GM13977 (cell line): ENCODE measurements around the gene POLR3F.

ENCODE experiments used
- DNase-seq: peaks from one replicate; pipeline ENCODE4 v3.0.0; 2012; ENCODE audit warnings: low spot score
- in situ Hi-C: fragments of 300-500 bp; cut with MboI; formaldehyde crosslinking; loops from one replicate; pipeline ENCODE4 v1.12.0; 2022; ENCODE audit warnings: low sequenced_read_pairs, low pct_unique_long_range_greater_than_20kb, mixed read lengths, inconsistent platforms; ENCODE audit not compliant: unreplicated experiment
- TF ChIP-seq, protein P1 (sequence below): IDR thresholded peaks from 2 replicates; pipeline ENCODE4 v1.5.1; 2012; ENCODE audit warnings: mild to moderate bottlenecking, control low read depth; ENCODE audit not compliant: insufficient read depth; ENCODE audit errors: extremely low read depth, missing control alignments

The POLR3F gene, protein sequence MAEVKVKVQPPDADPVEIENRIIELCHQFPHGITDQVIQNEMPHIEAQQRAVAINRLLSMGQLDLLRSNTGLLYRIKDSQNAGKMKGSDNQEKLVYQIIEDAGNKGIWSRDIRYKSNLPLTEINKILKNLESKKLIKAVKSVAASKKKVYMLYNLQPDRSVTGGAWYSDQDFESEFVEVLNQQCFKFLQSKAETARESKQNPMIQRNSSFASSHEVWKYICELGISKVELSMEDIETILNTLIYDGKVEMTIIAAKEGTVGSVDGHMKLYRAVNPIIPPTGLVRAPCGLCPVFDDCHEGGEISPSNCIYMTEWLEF

DNA sequence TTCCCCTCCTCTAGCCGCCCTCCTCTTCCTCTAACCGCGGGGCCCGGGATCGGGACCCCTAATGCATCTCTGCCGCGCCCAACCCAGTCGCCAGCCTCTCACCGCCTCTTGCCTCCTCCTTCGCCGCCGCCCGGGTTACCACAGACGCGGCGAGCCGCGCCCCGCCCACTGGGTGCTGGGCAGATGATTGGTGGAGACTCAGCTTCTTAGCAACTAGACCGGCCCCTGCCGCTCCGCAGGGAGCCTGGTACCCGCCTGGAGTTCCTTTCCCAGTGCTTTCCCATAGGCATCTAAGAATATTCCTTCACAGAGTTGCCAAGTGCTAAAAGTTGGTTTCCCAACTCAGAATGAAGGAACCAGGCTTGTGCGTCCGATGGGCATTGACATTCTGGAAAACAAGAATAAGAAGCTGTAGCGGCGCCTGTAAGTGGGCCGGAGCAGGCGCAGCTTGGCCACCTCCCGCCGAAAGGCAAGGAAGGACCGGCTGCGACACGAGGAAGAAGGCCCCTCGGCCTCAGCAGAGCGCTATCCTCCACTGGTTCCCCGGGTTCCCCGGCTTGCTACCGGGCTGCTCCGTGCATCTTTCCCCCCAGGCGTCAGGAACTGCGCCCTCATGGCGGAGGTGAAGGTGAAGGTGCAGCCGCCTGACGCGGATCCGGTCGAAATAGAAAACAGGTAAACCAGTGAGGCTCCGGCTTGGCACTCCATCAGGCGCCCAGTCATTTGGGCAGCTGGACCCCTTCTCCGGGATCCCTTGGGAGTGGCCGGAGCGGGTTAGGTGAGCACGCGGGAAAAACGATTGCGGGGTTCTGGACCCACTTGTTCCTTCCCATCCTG is at the start of gene POLR3F, which contains the start of gene DZANK1:
Gene POLR3F, plus strand, starts transcription at position 497 of the 837 bp plus-strand sequence. Its CDS starts 117 bp downstream, at position 614.
Gene DZANK1, minus strand, starts transcription at position 137 of the 837 bp plus-strand sequence. CDS start 1,672 bp downstream, outside the sequence.
- TF ChIP-seq, protein P1, sequence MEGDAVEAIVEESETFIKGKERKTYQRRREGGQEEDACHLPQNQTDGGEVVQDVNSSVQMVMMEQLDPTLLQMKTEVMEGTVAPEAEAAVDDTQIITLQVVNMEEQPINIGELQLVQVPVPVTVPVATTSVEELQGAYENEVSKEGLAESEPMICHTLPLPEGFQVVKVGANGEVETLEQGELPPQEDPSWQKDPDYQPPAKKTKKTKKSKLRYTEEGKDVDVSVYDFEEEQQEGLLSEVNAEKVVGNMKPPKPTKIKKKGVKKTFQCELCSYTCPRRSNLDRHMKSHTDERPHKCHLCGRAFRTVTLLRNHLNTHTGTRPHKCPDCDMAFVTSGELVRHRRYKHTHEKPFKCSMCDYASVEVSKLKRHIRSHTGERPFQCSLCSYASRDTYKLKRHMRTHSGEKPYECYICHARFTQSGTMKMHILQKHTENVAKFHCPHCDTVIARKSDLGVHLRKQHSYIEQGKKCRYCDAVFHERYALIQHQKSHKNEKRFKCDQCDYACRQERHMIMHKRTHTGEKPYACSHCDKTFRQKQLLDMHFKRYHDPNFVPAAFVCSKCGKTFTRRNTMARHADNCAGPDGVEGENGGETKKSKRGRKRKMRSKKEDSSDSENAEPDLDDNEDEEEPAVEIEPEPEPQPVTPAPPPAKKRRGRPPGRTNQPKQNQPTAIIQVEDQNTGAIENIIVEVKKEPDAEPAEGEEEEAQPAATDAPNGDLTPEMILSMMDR: no peak
- peak; percentile 94 for DNase-seq
- in situ Hi-C loops: no loop called here

DNA sequence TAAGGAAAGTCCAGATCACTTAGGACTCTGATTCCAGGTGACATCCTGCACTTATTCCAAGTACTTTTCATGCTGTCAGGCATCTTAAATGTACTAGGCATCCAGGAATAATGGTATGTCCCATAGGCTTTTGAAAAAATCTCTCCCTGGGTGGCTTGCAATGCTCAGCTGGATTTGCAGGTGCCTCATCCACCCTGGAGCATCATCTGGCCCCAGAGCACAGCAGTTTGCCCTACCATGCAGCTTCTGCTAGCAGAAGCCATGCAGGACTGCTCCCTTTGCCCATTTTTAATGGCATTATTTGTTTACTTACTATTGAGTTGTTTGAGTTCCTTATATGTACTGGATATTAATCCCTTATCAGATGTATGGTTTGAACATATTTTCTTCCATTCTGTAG is 45.6 kb upstream of the POLR3F start:
- TF ChIP-seq, protein P1: no peak
- DNase-seq: no peak
- in situ Hi-C loops: loop anchor here (25.0 kb wide), 1 partner anchor 791 kb away; the partner anchor contains the start of gene SLC24A3

DNA sequence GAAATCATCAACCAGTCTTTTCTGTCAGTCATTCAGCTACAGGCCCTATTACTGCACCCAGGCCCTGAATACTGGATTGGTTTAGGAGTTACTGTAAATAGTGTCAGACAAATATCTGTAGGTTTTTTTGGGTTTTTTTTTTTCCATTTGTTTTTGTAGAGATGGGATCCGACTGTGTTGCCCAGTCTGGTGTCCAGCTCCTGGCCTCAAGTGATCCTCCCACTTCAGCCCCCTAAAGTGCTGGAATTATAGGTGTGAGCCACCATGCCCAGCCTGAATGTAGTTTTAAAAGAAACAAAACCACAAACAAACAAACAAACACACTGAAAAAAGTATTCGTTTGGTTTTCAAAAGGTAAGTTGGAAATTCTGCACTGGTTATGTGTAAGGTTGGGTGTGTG is 40.0 kb upstream of the POLR3F start:
- in situ Hi-C loops: no loop called here

DNA sequence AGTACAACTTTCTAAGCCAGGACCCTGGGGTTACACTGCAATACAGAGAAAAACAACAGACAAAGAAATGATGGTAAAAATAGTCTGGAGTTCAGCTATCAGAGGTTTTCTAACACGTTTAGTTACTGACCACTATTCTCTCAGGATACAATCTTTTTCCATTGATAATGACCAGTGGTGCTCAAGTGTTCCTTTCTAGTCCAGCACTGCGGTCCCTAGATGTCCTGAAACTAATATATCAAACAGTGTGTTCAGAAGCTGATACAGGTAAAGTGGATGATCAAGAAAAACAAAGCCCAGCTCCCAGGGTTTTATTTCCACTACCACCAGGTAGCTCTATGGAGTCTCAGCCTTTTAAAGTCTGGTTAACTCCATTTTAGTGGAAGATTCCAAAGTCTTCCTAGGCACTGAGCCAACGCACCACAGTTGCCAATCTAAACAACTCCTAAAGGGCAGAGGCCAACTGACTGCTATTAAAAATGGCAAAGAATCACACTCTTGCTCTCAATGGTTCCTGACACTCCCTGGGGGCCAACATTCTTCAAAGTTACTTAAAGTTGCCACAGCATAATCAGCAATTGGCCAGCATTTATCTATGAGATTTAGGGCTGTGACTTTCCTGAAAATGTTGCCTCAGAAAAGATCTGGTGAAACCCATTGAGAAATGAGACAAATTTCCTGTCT is 38.6 kb upstream of the POLR3F start:
- in situ Hi-C loops: no loop called here
- TF ChIP-seq, protein P1: no peak
- DNase-seq: no peak

More for the DNA sequence above, 40.0 kb upstream of the POLR3F start:
- DNase-seq: no peak
- TF ChIP-seq, protein P1: no peak

DNA sequence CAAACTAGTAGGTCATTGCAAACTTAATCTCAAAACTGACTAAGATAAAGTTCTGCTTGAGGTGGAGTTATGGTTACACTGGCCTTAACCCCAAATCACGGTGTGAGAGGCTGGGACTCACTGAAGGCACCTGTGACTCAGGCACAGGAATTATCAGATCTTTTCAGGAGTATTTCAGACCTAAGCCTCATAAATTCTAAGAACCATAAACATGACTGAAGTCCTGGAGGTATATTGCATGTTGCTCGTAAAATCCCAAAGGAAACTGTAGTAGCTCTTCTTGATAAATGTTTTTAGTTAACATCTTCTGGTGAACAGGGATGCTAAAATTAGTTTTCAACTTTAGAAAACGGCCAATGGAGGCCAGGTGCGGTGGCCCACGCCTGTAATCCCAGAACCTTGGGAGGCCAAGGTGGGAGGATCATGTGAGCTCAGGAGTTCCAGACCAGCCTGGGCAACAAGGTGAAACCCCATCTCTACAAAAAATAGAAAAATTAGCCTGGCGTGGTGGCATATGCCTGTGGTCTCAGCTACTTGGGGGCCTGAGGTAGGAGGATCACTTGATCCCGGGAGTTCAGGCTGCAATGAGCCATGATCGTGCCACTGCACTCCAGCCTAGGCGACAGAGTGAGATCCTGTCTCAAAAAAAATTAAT is 36.9 kb upstream of the POLR3F start:
- in situ Hi-C loops: no loop called here
- no peak for DNase-seq
- TF ChIP-seq, protein P1: no peak

DNA sequence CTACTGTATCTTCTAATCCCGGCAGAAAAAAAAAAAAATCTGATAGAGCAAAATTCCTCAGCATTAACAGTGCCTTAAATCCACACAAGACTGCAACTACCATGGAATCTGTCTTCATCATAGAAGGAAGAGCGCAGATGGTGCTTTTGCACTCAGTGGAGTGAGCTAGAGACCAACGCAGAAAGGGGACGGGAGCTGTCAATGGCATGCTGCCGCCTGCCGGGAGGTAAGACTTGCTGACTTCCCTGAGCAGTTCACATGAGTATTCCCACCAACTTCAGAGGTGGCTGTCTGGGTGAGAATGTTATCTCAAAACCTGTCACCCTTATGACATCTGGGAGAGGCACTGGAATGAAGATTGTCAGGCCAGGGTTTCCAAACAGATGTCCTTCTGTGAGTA is 36.0 kb upstream of the POLR3F start:
- DNase-seq: no peak
- TF ChIP-seq, protein P1: no peak
- in situ Hi-C loops: no loop called here
